ENCODE measurements around the gene ENTREP1. TPM values are rescaled to one million over a fixed set of nuclear protein-coding genes. Genes with fewer than 3 reads are reported as not detected.

Gene ENTREP1
- total RNA-seq, 3 donors from 2014 or later, result 0.11 TPM; not detected in 2

- Mint-ChIP-seq H3K4me3 (no peak overlapping the region), H3K4me1 (ENCODE audit: low read depth) (no peaks in the 10 kb centered on the region), H3K36me3 (ENCODE audit: insufficient read depth) (no peaks in the 10 kb centered on the region), H3K27me3 (ENCODE audit: low read depth) (peaks cover 2% of the 10 kb centered on the region), H3K9me3 (peaks cover 8% of the 10 kb centered on the region)
- ATAC-seq (no peak), DNase-seq (no peak)
Measured at GRCh38 chr9:69307446-69308205, 17.4 kb upstream of the ENTREP1 start.

DNA sequence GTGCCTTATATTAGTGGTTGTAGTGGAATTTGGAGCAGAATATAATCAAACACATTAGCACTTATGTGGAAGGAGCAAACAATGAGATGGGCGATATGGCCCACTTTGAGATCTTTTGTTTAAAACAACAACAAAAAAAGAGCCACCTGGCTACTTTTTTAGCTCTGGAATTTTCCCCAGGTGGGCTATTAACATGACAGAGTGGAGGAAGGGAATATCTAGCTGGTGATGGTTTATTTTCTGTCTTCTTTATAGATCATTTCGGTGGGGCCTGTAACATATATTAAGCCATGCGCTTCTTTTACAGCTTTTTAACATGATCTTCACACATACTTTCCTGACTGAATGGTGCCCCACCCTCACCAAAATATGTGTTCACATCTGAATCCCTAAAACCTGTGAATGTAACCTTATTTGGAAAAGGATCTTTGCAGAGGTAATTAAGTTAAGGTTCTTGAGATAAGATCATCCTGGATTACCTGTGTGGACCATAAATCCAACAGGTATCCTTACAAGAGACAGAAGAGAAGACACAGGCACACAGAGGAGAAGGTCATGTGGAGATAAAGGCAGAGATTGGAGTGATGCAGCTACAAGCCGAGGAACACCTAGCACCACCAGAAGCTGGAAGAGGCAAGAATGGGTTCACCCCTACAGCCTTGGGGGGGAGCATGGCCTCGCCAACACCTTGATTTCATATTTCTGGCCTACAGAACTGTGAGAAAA lies 16.6 kb upstream of the ENTREP1 start:
- Mint-ChIP-seq H3K9me3 (peaks cover 9% of the 10 kb centered on the region), H3K27me3 (ENCODE audit: low read depth) (peaks cover 2% of the 10 kb centered on the region), H3K36me3 (ENCODE audit: insufficient read depth) (no peaks in the 10 kb centered on the region), H3K4me3 (no peak overlapping the region), H3K4me1 (ENCODE audit: low read depth) (no peaks in the 10 kb centered on the region)
- DNase-seq, result no peak
- ATAC-seq, result no peak

DNA sequence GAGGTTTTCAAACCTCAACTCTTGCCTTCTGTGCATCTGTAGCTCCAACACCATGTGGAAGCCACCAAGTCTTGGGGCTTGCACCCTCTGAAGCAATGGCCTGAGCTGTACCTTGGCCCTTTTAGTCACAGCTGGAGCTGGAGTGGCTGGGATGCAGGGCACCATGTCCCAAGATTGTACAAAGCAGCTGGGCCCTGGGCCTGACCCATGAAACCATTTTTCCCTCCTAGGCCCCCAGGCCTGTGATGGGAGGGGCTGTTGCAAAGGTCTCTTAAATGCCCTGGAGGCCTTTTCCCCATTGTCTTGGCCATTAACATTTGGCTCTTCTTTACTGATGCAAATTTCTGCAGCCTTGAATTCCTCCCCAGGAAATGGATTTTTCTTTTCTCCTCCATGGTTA lies 11.8 kb upstream of the ENTREP1 start:
- ATAC-seq (no peak), DNase-seq (no peak)
- Mint-ChIP-seq H3K27me3 (ENCODE audit: low read depth) (peaks cover 4% of the 10 kb centered on the region), H3K9me3 (peaks cover 21% of the 10 kb centered on the region), H3K4me3 (no peak overlapping the region), H3K4me1 (ENCODE audit: low read depth) (no peaks in the 10 kb centered on the region), H3K36me3 (ENCODE audit: insufficient read depth) (no peaks in the 10 kb centered on the region)

- peaks cover 21% of the 10 kb centered on the region for H3K9me3 Mint-ChIP-seq
Measured at GRCh38 chr9:69314547-69314946, 10.5 kb upstream of the ENTREP1 start.

GRCh38 chr9:69317081-69317480 lies 7.9 kb upstream of the ENTREP1 start:
- ATAC-seq, result no peak
- no peak overlapping the region for H3K4me3 Mint-ChIP-seq

More at GRCh38 chr9:69314547-69314946, 10.5 kb upstream of the ENTREP1 start:
- DNase-seq (no peak), ATAC-seq (no peak)
- Mint-ChIP-seq H3K36me3 (ENCODE audit: insufficient read depth) (no peaks in the 10 kb centered on the region), H3K4me3 (no peak overlapping the region), H3K4me1 (ENCODE audit: low read depth) (no peaks in the 10 kb centered on the region), H3K27me3 (ENCODE audit: low read depth) (peaks cover 4% of the 10 kb centered on the region)

DNA sequence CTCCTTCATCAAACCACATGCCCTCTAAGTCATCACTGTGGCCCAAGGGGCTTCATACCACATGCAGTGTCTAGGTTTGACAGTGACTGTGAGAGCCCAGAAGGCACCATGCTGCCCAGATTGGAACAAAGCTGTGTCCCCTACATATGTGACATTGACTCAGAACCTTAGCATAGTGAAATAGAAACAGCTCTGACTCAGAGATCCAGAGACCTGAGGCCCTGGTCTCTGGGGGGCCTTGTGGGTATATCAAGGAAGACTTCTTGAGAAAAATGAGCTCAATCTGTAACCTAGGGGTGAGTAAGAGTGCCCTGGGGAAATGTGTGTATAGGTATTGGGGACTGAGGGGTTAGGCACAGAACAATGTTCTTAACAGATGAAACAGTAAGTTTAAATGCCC lies 7.1 kb upstream of the ENTREP1 start:
- peak; percentile 89 to 92 for ATAC-seq
- no peak for DNase-seq
- peaks cover 12% of the 10 kb centered on the region for H3K27me3 Mint-ChIP-seq (ENCODE audit: low read depth)
- peaks cover 13% of the 10 kb centered on the region for H3K9me3 Mint-ChIP-seq
- no peaks in the 10 kb centered on the region for H3K4me1 Mint-ChIP-seq (ENCODE audit: low read depth)
- H3K4me3 Mint-ChIP-seq, result no peak overlapping the region
- no peaks in the 10 kb centered on the region for H3K36me3 Mint-ChIP-seq (ENCODE audit: insufficient read depth)

More at GRCh38 chr9:69317081-69317480, 7.9 kb upstream of the ENTREP1 start:
- Mint-ChIP-seq H3K36me3 (ENCODE audit: insufficient read depth) (no peaks in the 10 kb centered on the region), H3K27me3 (ENCODE audit: low read depth) (peaks cover 9% of the 10 kb centered on the region), H3K4me1 (ENCODE audit: low read depth) (no peaks in the 10 kb centered on the region), H3K9me3 (peaks cover 19% of the 10 kb centered on the region)
- no peak for DNase-seq

DNA sequence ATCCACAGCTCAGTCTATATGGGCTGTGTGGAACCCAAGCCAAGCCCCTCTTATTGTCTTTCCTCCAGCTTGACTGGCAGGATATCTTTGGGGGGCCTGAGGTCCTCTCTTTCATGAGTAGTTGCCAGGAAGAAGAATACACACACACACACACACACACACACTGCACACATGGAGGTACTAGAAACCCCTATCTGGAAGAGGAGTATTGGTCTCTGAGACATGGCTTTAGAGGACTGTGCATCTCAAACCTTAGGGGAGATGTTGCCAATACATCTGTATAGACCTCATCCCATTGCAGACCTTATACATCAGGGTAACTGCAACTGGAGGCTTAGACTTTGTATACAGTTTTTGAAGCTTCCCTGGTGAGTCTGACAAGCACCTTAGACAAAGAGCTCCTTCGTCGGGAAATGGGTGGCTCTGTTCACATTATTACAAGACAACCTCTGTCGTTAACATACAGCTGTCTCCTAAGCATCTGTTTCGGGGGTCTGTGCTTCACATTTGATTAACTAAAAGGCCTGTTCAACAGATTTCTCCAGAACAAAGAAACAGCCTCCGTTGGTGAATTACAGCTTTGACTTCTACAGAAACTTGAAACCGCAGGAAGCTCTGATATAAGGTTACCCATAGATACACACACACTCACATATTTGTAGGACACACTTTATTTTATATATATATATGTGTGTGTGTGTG lies 5.5 kb upstream of the ENTREP1 start:
- Mint-ChIP-seq H3K4me3 (no peak overlapping the region), H3K27me3 (ENCODE audit: low read depth) (peaks cover 24% of the 10 kb centered on the region), H3K36me3 (ENCODE audit: insufficient read depth) (no peaks in the 10 kb centered on the region), H3K9me3 (peaks cover 4% of the 10 kb centered on the region), H3K4me1 (ENCODE audit: low read depth) (no peaks in the 10 kb centered on the region)
- ATAC-seq, result no peak
- no peak for DNase-seq

- DNase-seq (no peak), ATAC-seq (no peak)
- H3K4me1 Mint-ChIP-seq (ENCODE audit: low read depth), result peaks cover 6% of the 10 kb centered on the region
- H3K9me3 Mint-ChIP-seq, result peaks cover 3% of the 10 kb centered on the region
- H3K27me3 Mint-ChIP-seq (ENCODE audit: low read depth), result peaks cover 43% of the 10 kb centered on the region
- no peak overlapping the region for H3K4me3 Mint-ChIP-seq
- no peaks in the 10 kb centered on the region for H3K36me3 Mint-ChIP-seq (ENCODE audit: insufficient read depth)
Measured at GRCh38 chr9:69322256-69322655, 2.8 kb upstream of the ENTREP1 start.

GRCh38 chr9:69323861-69324260 lies 1.2 kb upstream of the ENTREP1 start:
- H3K36me3 Mint-ChIP-seq (ENCODE audit: insufficient read depth), result no peaks in the 10 kb centered on the region
- DNase-seq (no peak), ATAC-seq (no peak)
- H3K27me3 Mint-ChIP-seq (ENCODE audit: low read depth), result peaks cover 48% of the 10 kb centered on the region
- H3K4me1 Mint-ChIP-seq (ENCODE audit: low read depth), result peaks cover 6% of the 10 kb centered on the region
- H3K9me3 Mint-ChIP-seq, result no peaks in the 10 kb centered on the region
- no peak overlapping the region for H3K4me3 Mint-ChIP-seq

DNA sequence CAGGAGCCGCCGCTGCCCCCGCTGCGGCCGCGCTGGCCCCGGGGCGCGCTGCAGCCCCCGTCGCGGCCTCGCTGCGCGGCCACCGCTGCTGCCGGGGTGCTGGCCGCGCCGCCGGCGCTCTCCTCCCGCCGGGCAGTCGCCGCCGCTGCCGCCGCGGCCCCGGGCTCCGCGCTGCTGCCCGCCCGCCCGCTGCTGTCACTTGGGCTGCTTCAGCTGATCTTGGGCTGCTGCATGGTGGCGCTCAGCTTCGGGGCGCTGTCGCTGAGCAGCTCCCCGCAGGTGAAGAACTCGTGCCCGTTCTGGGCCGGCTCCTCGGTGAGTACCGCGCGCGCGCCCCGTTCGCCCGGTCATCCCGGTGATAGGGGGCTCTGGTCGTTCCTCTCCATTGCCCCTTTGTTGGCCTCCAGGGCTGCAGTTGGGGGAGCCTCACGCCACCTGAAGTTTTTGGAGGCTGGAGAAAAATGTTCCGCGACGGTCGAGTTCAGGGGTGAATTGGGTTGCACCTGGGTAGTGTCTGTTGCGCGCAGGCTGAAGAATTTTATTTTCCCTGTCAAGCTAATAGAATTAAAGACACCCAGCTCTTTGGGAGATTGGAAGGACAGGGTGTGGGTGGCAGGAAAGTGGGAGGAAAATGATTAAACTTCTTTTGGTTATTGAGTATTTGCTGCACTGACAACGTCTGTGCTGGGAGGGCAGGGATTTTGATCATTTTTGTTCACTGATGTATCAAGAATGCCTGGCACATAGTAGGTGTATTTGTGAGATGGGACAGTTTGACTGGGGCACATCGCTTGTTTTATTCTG lies 596 bp downstream of the ENTREP1 start:
- Mint-ChIP-seq H3K4me3 (no peak overlapping the region), H3K36me3 (ENCODE audit: insufficient read depth) (no peaks in the 10 kb centered on the region), H3K9me3 (no peaks in the 10 kb centered on the region), H3K27me3 (ENCODE audit: low read depth) (peaks cover 51% of the 10 kb centered on the region), H3K4me1 (ENCODE audit: low read depth) (peaks cover 6% of the 10 kb centered on the region)
- peak; percentile 21 to 33 for ATAC-seq
- DNase-seq, result no peak

DNA sequence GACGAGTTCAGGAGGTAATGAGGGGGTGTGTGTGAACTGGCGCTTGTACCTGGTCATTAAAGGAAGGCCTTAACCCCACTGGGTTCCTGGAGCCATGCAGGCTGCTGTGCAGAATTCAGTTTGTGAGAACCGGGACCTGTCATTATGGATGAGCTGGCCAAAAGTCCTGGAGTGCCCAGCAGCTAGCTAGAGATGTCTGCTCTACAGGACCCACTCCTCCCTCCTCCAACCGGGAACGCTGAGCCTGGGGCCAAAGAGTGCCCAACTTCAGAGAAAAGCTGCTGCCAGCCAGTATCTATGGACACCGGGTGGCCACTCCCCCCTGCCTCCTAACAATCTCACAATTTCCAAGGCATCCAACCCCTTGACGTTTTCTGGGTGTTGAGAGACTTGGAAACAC lies 1.2 kb downstream of the ENTREP1 start:
- Mint-ChIP-seq H3K36me3 (ENCODE audit: insufficient read depth) (no peaks in the 10 kb centered on the region), H3K4me3 (no peak overlapping the region), H3K9me3 (no peaks in the 10 kb centered on the region), H3K4me1 (ENCODE audit: low read depth) (peaks cover 6% of the 10 kb centered on the region), H3K27me3 (ENCODE audit: low read depth) (peaks cover 46% of the 10 kb centered on the region)
- no peak for DNase-seq
- ATAC-seq, result no peak

- Mint-ChIP-seq H3K4me3 (no peak overlapping the region), H3K36me3 (ENCODE audit: insufficient read depth) (no peaks in the 10 kb centered on the region), H3K27me3 (ENCODE audit: low read depth) (peaks cover 30% of the 10 kb centered on the region), H3K9me3 (no peaks in the 10 kb centered on the region), H3K4me1 (ENCODE audit: low read depth) (peaks cover 4% of the 10 kb centered on the region)
- no peak for DNase-seq
- ATAC-seq, result no peak
Measured at GRCh38 chr9:69330580-69330979, 5.6 kb downstream of the ENTREP1 start.

GRCh38 chr9:69331444-69331843 lies 6.4 kb downstream of the ENTREP1 start:
- H3K4me3 Mint-ChIP-seq, result no peak overlapping the region
- H3K36me3 Mint-ChIP-seq (ENCODE audit: insufficient read depth), result no peaks in the 10 kb centered on the region
- no peak for ATAC-seq

More at GRCh38 chr9:69331444-69331843, 6.4 kb downstream of the ENTREP1 start:
- peaks cover 21% of the 10 kb centered on the region for H3K27me3 Mint-ChIP-seq (ENCODE audit: low read depth)
- no peaks in the 10 kb centered on the region for H3K4me1 Mint-ChIP-seq (ENCODE audit: low read depth)
- H3K9me3 Mint-ChIP-seq, result no peaks in the 10 kb centered on the region
- no peak for DNase-seq
